Osteocyte (in vitro differentiated cells): Measurements from ENCODE around the gene NBEA. TPM values are rescaled to one million over a fixed set of nuclear protein-coding genes. Genes with fewer than 3 reads are reported as not detected.

ENCODE experiments used
- DNase-seq: peaks from one replicate; pipeline ENCODE4 v3.0.0; 2021; ENCODE audit warnings: mixed read lengths; ENCODE audit not compliant: unreplicated experiment; ENCODE audit errors: extremely low spot score
- H3K27ac Mint-ChIP-seq: one replicate; pipeline ENCODE4 v1.8.0; 2021; ENCODE audit warnings: mild to moderate bottlenecking, mixed read lengths; ENCODE audit not compliant: unreplicated experiment
- H3K27me3 Mint-ChIP-seq: one replicate; pipeline ENCODE4 v1.8.0; 2021; ENCODE audit warnings: mixed read lengths; ENCODE audit not compliant: unreplicated experiment
- H3K36me3 Mint-ChIP-seq: one replicate; pipeline ENCODE4 v1.8.0; 2021; ENCODE audit warnings: mixed read lengths; ENCODE audit not compliant: unreplicated experiment
- H3K4me1 Mint-ChIP-seq: one replicate; pipeline ENCODE4 v1.8.0; 2021; ENCODE audit warnings: mixed read lengths; ENCODE audit not compliant: unreplicated experiment
- H3K4me3 Mint-ChIP-seq: one replicate; pipeline ENCODE4 v1.8.0; 2021; ENCODE audit warnings: mild to moderate bottlenecking, moderate library complexity, mixed read lengths; ENCODE audit not compliant: unreplicated experiment
- H3K9me3 Mint-ChIP-seq: one replicate; pipeline ENCODE4 v1.8.0; 2021; ENCODE audit warnings: mixed read lengths; ENCODE audit not compliant: unreplicated experiment
- CTCF ChIP-seq: fragments of 200-600 bp; sonication (generic); IDR thresholded peaks from 2 replicates; pipeline ENCODE4 v1.5.0; 2021; ENCODE audit warnings: antibody characterized with exemption, mild to moderate bottlenecking, moderate library complexity
- total RNA-seq: library from RNA; stranded (reverse); gene quantifications from 2 replicates; pipeline ENCODE4 v1.2.1, GENCODE V29; 2021

Gene NBEA
- total RNA-seq, 1 donor from 2014 or later, result 10.9 TPM

- Mint-ChIP-seq H3K9me3 (no peaks in the 10 kb centered on the region), H3K27ac (no peak overlapping the region), H3K27me3 (no peaks in the 10 kb centered on the region), H3K36me3 (peaks cover 3% of the 10 kb centered on the region), H3K4me3 (no peak overlapping the region), H3K4me1 (no peaks in the 10 kb centered on the region)
- no peak for TF ChIP-seq CTCF
- no peak for DNase-seq
These were observed 189.4 kb downstream of the NBEA start for GRCh38 chr13:35131471-35131870.

DNA sequence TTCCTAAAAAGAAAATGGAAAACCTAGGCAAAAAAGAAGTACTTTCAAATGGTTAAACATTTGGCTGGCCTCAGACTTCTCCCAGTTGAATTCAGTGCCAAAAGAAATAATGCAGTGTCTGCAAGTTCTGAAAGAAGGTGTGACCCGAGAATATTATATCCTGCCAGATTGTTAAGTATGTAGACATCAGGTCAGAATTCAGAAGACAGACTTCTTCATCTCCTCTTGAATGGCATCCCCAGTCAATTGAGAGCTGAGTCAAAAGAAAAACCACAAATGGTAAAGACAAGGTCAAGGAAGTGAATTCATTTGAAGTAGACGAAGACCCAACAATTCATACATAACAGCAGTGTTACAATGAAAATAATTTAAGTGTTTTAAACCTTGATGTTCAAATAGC, 194.5 kb downstream of the NBEA start:
- Mint-ChIP-seq H3K4me1 (peaks cover 20% of the 10 kb centered on the region), H3K27ac (no peak overlapping the region), H3K36me3 (peaks cover 6% of the 10 kb centered on the region), H3K27me3 (no peaks in the 10 kb centered on the region), H3K9me3 (no peaks in the 10 kb centered on the region), H3K4me3 (no peak overlapping the region)
- no peak for DNase-seq
- TF ChIP-seq CTCF, result no peak

GRCh38 chr13:35139591-35139990, 197.5 kb downstream of the NBEA start:
- H3K27ac Mint-ChIP-seq, result peak overlapping the region; percentile 1
- H3K4me1 Mint-ChIP-seq, result peaks cover 22% of the 10 kb centered on the region
- DNase-seq, result no peak
- H3K36me3 Mint-ChIP-seq, result peaks cover 3% of the 10 kb centered on the region
- H3K27me3 Mint-ChIP-seq, result no peaks in the 10 kb centered on the region
- no peak for TF ChIP-seq CTCF
- H3K9me3 Mint-ChIP-seq, result no peaks in the 10 kb centered on the region
- no peak overlapping the region for H3K4me3 Mint-ChIP-seq

DNA sequence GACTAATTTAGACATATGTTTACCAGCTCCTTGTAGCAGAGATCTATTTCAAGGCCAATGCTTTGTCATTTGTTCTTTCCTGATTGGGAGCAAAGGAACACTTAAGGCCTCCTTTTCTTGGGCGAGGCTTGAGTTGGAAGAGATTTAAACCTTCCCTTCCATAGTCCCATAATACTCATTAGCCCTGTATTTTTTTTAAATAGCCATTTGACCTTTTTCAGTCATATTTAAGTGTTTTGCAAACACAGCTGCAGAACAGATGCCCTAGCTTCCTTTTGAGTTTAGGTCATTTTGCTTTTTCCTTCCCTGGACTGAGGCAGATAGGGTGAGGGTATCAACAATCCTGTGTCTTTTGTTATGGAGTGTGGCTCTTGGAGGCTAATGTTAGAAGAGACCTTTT, 198.3 kb downstream of the NBEA start:
- H3K4me3 Mint-ChIP-seq, result no peak overlapping the region
- H3K27me3 Mint-ChIP-seq, result no peaks in the 10 kb centered on the region
- H3K9me3 Mint-ChIP-seq, result no peaks in the 10 kb centered on the region
- H3K4me1 Mint-ChIP-seq, result peaks cover 22% of the 10 kb centered on the region
- H3K27ac Mint-ChIP-seq, result no peak overlapping the region
- TF ChIP-seq CTCF, result no peak
- H3K36me3 Mint-ChIP-seq, result peaks cover 3% of the 10 kb centered on the region
- DNase-seq, result no peak

DNA sequence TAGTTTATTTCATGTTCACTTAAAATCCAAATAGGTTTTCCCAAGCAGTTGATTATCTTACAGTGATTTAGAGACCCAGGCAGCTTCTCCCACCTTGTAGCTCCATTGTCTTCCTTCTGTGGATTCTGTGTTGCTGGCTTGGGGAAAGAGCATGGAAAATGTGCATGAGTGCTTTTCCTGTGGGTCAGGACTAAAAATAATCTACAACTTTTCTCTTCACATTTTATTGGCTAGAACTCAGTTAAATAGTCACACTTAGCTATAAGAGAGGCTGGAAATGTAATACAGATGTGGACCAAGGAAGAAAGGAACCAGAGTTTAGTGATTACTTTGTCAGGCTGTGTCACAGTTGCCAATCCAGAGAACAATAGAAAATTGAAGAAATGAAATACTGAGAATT, 198.8 kb downstream of the NBEA start:
- H3K27ac Mint-ChIP-seq, result no peak overlapping the region
- no peak for TF ChIP-seq CTCF
- H3K4me1 Mint-ChIP-seq, result peaks cover 22% of the 10 kb centered on the region
- H3K9me3 Mint-ChIP-seq, result no peaks in the 10 kb centered on the region
- no peaks in the 10 kb centered on the region for H3K27me3 Mint-ChIP-seq
- no peak overlapping the region for H3K4me3 Mint-ChIP-seq
- no peak for DNase-seq
- peaks cover 3% of the 10 kb centered on the region for H3K36me3 Mint-ChIP-seq
